Measurements from ENCODE around the gene KCNAB3. TPM values are rescaled to one million over a fixed set of nuclear protein-coding genes. Genes with fewer than 3 reads are reported as not detected.

The KCNAB3 gene
- total RNA-seq, 1 donor: 1.3 TPM

DNA sequence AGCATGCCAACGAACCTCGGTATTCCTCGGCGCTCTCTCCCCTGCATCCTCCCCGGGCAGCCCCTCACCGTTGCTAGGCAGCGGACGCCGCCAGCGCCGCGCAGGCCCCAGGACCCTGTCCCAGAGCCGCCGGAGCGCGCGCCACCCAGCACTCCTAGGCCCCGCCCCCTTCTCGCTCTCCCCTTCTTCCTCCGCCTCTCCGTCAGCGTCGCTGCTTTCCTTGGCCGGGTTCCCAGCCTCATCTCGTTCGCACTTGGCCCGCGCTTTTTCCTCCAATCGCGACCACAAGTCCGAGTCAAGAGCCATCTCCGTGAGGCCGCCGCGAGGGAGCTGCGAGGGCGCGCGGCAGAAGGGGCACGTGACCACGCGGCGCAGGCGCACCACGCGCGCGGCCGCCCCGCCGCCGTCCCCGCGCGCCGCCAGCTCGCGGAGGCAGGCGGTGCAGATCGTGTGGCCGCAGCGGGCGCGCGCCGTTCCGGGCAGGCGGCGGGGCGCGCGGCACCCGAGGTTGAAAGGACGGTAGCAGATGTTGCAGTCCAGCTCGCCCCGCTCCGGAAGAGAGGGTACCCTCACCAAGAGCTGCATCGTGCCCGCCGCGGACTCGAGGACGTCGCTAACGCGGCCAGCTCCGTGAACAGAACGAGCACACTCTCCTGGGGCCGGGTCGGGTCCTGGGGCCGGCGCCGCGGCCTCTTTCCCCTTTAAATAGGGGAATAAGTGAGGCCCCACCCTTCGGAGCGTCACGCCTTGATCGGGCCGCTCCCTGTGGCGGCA, 13.9 kb downstream of the KCNAB3 start, which contains the start of gene RNF227:
Gene RNF227, minus strand, starts transcription at position 679 of the 774 bp plus-strand sequence. Its CDS starts 94 bp downstream, at position 585.
- peak within 1 kb of the TSS; percentile 73 for H3K4me3 ChIP-seq (ENCODE audit: low read depth, low read length)
- TF ChIP-seq, protein P1, sequence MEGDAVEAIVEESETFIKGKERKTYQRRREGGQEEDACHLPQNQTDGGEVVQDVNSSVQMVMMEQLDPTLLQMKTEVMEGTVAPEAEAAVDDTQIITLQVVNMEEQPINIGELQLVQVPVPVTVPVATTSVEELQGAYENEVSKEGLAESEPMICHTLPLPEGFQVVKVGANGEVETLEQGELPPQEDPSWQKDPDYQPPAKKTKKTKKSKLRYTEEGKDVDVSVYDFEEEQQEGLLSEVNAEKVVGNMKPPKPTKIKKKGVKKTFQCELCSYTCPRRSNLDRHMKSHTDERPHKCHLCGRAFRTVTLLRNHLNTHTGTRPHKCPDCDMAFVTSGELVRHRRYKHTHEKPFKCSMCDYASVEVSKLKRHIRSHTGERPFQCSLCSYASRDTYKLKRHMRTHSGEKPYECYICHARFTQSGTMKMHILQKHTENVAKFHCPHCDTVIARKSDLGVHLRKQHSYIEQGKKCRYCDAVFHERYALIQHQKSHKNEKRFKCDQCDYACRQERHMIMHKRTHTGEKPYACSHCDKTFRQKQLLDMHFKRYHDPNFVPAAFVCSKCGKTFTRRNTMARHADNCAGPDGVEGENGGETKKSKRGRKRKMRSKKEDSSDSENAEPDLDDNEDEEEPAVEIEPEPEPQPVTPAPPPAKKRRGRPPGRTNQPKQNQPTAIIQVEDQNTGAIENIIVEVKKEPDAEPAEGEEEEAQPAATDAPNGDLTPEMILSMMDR (IDR thresholded peaks at IDR 0.05; ENCODE audit: insufficient read depth, low read length): no peak
- peak; percentile 95 for DNase-seq (ENCODE audit: low read depth)

DNA sequence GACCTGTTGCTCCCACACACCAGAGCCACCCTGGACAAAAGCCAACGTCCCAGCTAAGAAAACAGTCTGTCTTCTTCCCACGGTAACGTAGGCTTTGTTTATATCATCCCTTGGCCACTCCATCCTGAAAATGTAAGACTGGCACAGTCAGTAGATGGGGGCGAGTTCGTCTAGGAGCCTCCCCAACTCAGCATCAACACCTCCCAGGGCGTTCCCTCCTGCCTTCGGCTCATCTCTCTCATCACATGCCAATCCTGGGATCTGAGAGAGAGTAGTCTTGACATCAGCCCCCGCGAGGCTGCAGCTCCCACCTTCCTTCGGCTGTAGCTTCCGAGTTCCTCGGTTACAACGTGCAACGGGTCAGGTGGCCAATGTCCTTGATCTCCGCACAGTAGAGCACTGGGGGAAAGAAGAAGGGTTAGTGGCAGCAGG, 14.5 kb downstream of the KCNAB3 start:
- peak; percentile 44 for DNase-seq (ENCODE audit: low read depth)
- peak overlapping the region; percentile 73 for H3K4me3 ChIP-seq (ENCODE audit: low read depth, low read length)
- TF ChIP-seq, protein P1 (IDR thresholded peaks at IDR 0.05; ENCODE audit: insufficient read depth, low read length): no peak

DNA sequence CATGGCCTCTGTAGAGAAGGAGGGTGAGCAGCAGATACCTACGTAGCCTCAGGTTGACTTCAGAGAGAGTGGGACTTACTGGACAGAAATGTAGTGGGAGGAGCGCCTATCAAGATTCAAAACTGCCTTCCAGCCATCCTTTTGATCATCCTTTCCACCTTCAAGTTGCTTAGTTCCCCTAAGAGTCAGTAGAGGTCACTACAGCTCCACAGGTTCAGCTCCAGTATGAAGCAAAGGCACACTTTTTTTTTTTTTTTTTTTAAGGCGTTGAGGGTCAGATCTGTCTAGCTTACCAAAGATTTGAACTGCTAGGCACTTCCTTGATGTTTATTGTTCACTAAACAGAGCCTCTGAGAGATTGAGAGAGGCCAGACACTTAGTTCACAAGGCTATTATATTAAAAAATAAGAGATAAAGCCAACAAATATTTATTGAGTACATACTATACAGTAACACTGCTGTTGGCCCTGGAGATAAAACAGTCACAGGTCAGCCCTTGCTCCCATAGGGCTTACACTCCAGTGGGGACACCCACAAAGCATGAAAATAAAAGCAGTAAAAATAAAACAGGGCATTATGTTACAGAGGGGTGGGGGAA, 16.6 kb downstream of the KCNAB3 start:
- peak; percentile 89 for DNase-seq (ENCODE audit: low read depth)
- H3K4me3 ChIP-seq (ENCODE audit: low read depth, low read length): no peak overlapping the region
- TF ChIP-seq, protein P1 (IDR thresholded peaks at IDR 0.05; ENCODE audit: insufficient read depth, low read length): peak; percentile 80

DNA sequence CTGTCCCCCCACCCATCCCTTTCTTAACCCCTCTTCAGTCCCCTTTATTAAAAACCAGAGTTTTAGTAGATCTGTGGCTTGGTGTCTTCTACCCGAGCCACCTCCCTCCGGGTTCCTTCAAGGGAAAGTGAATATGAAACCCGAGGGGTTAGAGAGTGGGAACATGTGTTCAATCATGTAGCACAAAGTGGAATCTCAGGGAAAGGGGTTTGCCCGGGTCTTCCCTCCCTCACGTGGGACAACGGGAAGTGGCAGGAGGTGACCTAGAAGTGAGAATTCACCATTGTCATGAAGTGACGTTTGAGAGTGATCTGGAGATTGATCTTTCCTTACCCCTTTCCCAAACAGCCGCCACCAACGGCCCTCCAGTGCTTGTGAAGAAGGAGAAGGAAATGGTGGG, 18.5 kb downstream of the KCNAB3 start:
- TF ChIP-seq, protein P1 (IDR thresholded peaks at IDR 0.05; ENCODE audit: insufficient read depth, low read length): no peak
- H3K4me3 ChIP-seq (ENCODE audit: low read depth, low read length): no peak overlapping the region
- no peak for DNase-seq (ENCODE audit: low read depth)

DNA sequence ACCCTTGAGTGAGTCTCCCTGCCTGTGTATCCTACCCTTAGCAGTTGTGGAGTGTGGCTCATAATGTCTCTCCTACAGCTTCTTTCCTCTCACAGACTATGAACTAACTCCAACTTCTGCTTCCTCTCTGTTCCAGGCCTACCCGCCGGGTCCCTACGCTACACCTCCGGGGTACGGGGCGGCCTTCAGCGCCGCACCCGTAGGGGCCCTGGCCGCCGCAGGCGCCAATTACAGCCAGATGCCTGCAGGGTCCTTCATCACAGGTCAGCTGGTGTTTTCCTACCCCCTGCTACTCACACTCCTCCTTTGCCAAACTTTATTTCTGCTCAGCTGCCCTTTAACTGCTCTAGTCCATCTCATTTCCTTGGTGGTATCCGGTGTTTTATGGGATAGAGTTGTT, 18.9 kb downstream of the KCNAB3 start:
- DNase-seq (ENCODE audit: low read depth): no peak
- TF ChIP-seq, protein P1 (IDR thresholded peaks at IDR 0.05; ENCODE audit: insufficient read depth, low read length): no peak
- H3K4me3 ChIP-seq (ENCODE audit: low read depth, low read length): no peak overlapping the region

DNA sequence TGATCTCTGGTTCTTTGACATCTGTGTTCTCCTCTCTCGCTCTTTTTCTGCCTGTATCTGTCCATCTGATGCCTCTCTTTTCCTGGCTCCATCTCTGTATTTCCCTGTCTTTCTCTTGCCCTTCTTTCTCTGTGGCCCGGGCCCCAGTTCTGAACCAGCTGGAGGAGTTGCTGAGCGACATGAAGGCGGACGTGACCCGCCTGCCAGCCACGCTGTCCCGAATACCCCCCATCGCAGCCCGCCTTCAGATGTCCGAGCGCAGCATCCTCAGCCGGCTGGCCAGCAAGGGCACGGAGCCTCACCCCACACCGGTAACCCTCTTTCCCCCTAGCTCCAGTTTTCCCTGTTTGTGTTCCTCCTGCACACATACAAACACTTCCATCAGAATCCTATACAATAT, 19.4 kb downstream of the KCNAB3 start:
- no peak for DNase-seq (ENCODE audit: low read depth)
- TF ChIP-seq, protein P1 (IDR thresholded peaks at IDR 0.05; ENCODE audit: insufficient read depth, low read length): no peak
- H3K4me3 ChIP-seq (ENCODE audit: low read depth, low read length): no peak overlapping the region

Measured in fibroblast of the aortic adventitia (primary cell).